ENCODE data around the gene CTNNA2.

CTNNA2 gene

DNA sequence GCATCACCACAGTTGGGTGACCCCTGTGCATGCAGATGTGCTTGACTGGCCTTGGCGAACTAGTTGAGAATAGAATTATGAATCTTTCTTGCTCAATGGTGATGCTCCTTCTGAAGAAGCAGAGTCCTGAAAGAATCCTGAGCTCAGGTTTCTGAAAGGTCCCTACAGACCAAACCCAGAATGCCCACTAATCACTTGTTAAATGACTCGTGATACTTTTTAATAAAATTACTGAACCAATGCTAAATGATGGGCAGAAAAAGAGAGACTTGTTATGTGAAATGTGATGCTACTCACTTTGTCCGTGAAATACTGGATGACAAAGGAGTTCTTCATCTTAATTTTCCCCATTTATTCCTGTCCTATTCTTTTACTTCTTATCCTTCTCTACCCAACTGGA lies 1055.2 kb downstream of the CTNNA2 start:
- no peak for DNase-seq (ENCODE audit: low read depth)
- TF ChIP-seq CTCF (IDR thresholded peaks at IDR 0.05; ENCODE audit: insufficient read depth, low read depth, low read length, missing control alignments) = no peak
- no peak overlapping the region for H3K4me3 ChIP-seq (ENCODE audit: low read depth, low read length)

DNA sequence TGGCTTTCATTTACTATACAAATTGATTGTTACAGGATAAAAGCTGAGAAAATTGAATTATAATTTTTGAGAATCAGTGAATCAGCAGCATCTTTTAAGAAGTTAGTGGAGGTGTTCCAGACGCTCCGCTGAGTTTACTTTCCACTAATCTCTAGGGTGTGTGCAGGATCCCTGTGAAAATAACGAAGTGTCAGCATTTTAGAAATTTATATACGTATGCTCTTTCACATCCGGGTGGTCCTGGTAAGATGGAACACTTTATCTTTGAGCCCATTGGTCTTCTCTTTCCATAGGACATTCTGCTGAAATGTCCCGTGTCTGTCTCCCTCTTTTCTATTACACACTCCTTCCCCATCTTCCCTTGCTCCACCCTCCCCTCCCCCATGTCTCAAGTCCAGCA lies 1060.3 kb downstream of the CTNNA2 start:
- H3K4me3 ChIP-seq (ENCODE audit: low read depth, low read length) = no peak overlapping the region
- DNase-seq (ENCODE audit: low read depth) = no peak
- no peak for TF ChIP-seq CTCF (IDR thresholded peaks at IDR 0.05; ENCODE audit: insufficient read depth, low read depth, low read length, missing control alignments)

DNA sequence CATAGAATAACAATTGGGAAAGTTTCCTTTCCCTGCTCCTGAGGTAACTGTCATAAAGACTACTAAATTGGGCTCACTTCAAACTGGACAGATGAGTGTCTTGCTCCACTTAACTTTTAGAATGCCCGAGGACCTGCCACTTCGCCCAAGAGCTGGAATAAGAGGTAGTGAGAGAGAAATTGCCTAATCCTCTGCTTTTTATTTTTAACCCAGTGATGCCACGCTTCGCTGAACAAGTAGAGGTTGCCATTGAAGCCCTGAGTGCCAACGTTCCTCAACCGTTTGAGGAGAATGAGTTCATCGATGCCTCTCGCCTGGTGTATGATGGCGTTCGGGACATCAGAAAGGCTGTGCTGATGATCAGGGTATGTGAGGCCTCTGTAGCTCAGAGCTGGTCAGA lies 1061.1 kb downstream of the CTNNA2 start:
- no peak for TF ChIP-seq CTCF (IDR thresholded peaks at IDR 0.05; ENCODE audit: insufficient read depth, low read depth, low read length, missing control alignments)
- DNase-seq (ENCODE audit: low read depth) = no peak
- no peak overlapping the region for H3K4me3 ChIP-seq (ENCODE audit: low read depth, low read length)

GRCh38 chr2:80579756-80580155 lies 1066.9 kb downstream of the CTNNA2 start:
- no peak for TF ChIP-seq CTCF (IDR thresholded peaks at IDR 0.05; ENCODE audit: insufficient read depth, low read depth, low read length, missing control alignments)
- no peak overlapping the region for H3K4me3 ChIP-seq (ENCODE audit: low read depth, low read length)
- no peak for DNase-seq (ENCODE audit: low read depth)

GRCh38 chr2:80591233-80591632 lies 1078.4 kb downstream of the CTNNA2 start:
- peak; percentile 3 for DNase-seq (ENCODE audit: low read depth)
- no peak for TF ChIP-seq CTCF (IDR thresholded peaks at IDR 0.05; ENCODE audit: insufficient read depth, low read depth, low read length, missing control alignments)
- H3K4me3 ChIP-seq (ENCODE audit: low read depth, low read length) = no peak overlapping the region

DNA sequence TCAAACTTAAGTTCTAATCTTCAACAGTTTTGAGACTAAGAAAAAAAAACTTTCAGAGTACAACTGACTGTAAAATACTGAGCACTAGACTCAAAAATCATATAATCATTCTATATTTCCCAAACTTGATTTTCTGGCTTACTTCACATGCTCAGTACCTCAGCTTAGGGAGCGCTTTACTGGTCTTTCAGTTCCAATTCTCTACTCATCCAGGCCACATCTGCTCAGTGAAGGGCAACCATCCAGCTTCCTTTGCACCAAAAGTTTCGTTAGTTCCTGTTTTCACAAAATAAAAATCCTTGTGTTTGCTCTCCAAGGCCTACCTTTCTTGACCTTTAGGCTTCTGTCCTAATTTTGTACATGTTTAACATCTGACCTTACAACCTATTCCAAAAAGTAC lies 1079.3 kb downstream of the CTNNA2 start:
- no peak overlapping the region for H3K4me3 ChIP-seq (ENCODE audit: low read depth, low read length)
- DNase-seq (ENCODE audit: low read depth) = no peak
- no peak for TF ChIP-seq CTCF (IDR thresholded peaks at IDR 0.05; ENCODE audit: insufficient read depth, low read depth, low read length, missing control alignments)

DNA sequence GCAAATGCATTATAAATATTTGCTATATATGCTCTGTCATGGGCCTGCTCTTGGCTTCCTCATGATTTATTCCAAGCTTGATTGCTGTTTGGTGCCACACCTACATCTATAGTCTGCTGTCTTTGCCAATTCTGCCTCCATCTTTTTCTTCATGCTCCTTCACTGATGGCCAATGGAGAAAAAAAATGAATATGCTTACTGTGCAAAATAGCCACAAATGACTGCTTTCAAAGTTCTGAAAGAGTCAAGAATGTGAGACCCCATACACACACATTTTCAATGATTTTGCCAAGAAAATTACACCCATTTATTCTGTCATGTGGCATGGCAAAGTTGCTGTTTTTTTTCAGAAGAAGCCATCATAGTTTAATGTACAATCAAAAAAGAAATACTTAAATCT lies 1097.3 kb downstream of the CTNNA2 start:
- no peak for TF ChIP-seq CTCF (IDR thresholded peaks at IDR 0.05; ENCODE audit: insufficient read depth, low read depth, low read length, missing control alignments)
- H3K4me3 ChIP-seq (ENCODE audit: low read depth, low read length) = no peak overlapping the region
- no peak for DNase-seq (ENCODE audit: low read depth)
